Activated naive CD4-positive, alpha-beta T cell treated with anti-CD3 and anti-CD28 coated beads, Interleukin-2, amount 50 U/mL, for 16 hours (primary cell): ENCODE results near the gene TCAIM.
"Not testable (repeated sequence)": the region's sequence is repeated elsewhere in the genome, so short reads cannot be mapped to it uniquely, and the experiment has no call there.

ENCODE experiments used
- DNase-seq: peaks from one replicate; pipeline ENCODE4 v3.0.0-alpha.2; 2020

The TCAIM gene

DNA sequence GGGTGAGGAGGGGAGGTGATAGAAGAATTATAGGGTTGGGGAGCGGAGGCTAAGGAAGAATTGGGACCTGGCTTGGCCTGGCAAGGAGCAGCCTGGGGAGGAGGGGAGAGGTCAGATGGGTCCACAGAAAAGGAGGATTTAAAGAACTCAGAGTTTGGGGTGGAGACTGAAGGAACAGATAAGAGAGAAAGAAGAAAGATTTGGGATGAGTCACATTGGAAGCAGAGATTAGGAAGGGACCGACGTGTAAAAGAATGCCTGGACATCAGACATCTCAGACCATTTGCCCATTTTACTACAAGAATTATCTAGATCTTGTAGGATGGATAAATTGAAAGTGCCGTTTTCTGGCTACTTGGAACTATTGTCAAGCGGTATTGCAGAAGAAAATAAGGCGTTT, 10.4 kb downstream of the TCAIM start:
- no peak for DNase-seq

- no peak for DNase-seq
These were observed 14.9 kb downstream of the TCAIM start for GRCh38 chr3:44353355-44353924.

DNA sequence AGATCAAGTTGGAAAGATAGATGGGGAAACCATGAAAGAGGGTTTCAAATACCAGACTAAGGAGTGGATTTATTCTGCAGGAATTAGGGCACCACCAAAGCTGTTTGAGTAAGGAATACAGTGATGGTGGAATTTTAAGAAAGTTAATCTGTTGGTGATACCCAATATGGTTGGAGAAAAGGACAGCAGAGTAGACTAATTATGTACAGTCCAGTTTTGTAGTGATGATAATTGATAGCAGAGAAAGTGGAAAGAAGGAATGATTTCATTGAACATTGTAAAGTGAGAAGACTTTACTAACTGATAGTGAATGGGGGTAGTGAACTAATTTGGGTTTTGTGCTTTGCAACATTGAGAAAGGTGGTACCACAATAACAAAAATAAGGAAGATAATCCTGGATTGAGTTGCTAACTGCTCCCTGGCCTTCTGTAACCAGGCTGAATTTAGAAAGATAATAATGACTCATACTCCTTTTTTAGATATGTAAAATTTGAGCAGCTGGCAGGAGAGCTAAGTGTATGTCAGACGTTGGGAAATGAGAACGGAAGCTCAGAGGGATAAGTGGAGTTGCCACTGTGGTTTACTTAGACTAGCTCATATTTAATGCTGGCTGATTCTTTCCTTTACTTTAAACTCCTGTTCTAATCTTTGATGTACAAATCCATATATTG, 16.9 kb downstream of the TCAIM start:
- no peak for DNase-seq

DNA sequence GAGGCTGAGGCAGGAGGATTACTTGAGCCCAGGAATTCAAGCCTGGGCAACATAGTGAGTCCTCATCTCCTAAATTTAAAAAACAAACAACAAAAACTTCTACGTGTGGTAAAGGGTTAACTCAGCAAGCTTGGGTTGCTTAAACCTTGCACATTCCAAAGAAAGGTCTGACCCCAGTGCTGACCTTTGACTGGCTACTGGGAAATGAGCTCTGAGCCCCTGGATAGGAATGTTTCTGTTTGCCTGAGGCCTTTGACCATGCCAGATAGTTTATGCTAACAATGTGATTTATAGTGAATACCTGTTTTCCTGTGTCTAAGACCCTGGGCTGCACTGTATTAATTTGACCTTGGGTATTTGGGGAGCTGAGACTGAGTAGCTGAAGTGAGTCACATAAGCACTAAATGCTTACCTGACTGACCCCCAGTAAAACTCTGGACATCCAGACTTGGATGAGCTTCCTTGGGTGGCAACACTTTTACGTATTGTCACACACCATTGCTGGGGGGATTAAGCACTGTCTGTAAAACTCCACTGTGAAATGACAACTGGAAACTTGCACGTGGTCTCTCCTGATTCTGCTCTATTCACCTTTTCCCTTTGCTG, 20.7 kb downstream of the TCAIM start:
- no peak for DNase-seq

- DNase-seq: no peak
These were observed 25.0 kb downstream of the TCAIM start for GRCh38 chr3:44363591-44363990.

DNA sequence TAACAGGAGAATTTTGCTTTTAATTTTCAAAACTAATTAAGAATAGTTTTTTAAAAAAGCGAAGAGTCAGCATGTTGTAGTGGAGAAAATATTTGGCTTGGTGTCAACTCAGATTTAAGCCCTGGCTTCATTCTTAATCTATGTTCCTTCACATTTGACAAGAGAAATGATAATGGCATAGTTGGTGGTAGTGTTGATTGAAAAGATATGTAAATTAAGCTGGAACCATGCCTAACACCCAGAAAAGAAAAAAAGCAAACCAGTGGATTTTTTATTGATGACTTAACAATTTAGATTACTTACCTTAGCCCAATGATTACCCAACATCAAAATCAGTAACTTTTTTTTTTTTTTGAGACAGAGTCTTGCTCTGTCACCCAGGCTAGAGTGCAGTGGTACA, 27.4 kb downstream of the TCAIM start:
- no peak for DNase-seq

- DNase-seq: no peak
These were observed 36.9 kb downstream of the TCAIM start for GRCh38 chr3:44375450-44375849.

GRCh38 chr3:44387404-44387803, 48.8 kb downstream of the TCAIM start:
- DNase-seq: no peak

DNA sequence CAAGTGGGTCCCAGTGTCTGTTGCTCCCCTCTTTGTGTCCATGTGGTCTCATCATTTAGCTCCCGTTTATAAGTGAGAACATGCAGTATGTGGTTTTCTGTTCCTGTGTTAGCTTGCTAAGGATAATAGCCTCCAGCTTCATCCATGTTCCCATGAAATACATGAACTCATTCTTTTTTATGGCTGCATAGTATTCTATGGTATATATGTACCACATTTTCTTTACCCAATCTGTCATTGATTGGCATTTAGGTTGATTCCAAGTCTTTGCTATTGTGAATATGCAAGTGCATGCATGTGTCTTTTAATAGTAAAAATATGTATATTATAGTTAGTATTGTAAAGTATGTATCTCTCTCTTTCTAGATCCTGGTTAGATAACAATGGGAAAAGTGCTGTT, 53.9 kb downstream of the TCAIM start:
- no peak for DNase-seq

GRCh38 chr3:44395714-44396113, 57.1 kb downstream of the TCAIM start:
- no peak for DNase-seq

- no peak for DNase-seq
These were observed 57.9 kb downstream of the TCAIM start for GRCh38 chr3:44396200-44397171.

DNA sequence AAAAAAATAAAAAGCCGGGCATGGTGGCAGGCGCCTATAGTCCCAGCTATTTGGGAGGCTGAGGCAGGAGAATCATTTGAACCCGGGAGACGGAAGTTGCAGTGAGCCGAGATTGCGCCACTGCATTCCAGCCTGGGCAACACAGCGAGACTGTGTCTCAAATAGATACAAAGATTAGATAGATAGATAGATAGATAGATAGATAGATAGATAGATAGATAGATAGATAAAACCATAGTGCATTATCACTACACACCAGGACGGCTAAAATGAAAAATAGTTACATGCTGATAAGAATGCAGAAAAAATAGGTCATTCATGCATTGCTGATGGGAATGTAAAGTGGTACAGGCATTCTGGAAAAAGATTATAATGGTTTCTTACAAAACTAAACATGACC, 59.7 kb downstream of the TCAIM start:
- DNase-seq: not testable (repeated sequence)

DNA sequence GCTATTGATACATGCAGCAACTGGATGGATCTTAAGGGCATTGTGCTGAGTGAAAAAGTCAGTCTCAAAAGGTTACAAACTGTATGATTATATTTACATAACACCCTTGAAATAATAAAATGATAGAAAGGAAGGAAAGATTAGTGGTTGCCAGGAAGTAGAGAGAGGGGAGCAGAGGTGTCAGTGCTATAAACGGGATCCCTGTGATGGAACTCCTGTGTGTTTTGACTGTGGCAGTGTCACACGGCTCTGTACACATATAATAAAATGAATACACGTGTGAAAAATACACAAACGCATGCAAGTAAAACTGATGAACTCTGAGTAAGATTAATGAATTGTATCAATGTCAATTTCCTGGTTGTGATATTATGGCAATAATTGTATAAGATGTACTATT, 60.3 kb downstream of the TCAIM start:
- DNase-seq: no peak

GRCh38 chr3:44400771-44401170, 62.2 kb downstream of the TCAIM start:
- no peak for DNase-seq

- DNase-seq: no peak
These were observed 64.0 kb downstream of the TCAIM start for GRCh38 chr3:44402548-44402947.

GRCh38 chr3:44409640-44410410, 71.3 kb downstream of the TCAIM start:
- no peak for DNase-seq

- no peak for DNase-seq
These were observed 72.6 kb downstream of the TCAIM start for GRCh38 chr3:44411031-44411645.

DNA sequence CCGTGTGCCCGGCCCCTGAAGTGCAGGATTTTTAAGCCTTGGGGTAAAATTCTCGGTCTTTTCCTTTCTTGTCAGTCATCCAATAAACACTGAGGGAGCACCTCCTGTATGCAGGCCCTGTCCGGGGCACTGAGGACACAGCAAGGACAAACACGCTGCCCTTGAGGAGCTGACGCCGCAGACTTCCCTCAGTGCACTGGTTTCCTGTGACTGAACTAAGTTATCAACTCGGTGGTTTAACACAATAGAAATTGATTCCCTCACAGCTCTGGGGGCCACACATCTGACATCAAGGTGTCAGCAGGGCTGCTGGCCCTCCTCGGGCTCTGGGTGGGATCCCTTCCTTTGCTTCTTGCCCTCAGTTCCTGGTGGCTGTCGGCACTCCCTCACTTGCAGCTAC, 73.8 kb downstream of the TCAIM start:
- no peak for DNase-seq

DNA sequence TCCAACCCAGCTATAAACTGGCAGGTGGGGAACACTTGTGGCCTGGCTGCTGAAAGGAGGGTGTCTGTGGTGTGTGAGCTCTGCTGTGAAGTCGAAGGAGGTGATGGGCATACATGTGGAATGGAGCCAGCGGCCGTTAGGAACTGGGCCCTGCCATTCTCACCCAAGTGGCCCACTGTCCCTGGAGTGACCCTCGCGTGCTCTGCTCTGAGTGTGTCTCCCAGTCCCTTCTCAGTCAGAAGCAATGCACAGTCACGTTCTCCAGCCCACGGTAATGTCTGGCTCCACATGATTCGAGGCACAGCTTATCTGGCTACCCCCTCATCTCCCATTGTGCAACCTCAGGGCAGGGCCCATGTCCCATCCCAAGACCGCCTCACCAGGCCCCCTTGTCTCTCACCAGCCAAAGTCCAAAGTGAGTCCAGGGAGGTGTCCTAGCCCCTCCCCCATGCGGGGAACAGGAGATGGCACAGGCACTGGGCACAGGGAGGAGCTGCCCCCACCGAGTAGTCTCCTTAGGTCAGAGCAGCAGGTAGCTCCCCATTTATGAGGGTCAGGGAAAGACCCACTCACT, 76.0 kb downstream of the TCAIM start:
- no peak for DNase-seq

DNA sequence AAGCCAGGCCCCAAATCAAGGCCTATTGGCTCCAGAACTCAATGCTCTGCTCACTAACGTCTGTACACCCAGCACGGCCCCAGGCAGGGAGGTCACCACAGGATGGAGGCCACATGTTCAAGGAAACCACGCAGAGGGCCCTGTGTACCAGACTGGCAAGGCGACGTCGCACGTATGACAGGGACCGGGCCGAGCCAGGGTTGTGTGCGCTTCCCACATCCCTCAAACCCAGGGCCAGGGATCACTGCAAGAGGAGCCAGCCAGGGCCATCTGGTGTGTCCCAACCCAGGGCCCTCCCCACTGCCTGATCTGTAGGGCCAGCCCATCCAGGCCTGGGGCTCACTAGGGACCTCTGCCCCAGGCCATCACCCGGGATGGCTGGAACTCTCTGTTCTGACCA, 76.9 kb downstream of the TCAIM start:
- DNase-seq: no peak
